HG03439 (cell line): Measurements from ENCODE around the gene THADA.

Source experiments
- ATAC-seq: cut with Tn5 transposase; IDR thresholded peaks from one replicate; pipeline ENCODE4 v1.9.1; 2021; ENCODE audit warnings: mild to moderate bottlenecking, moderate library complexity; ENCODE audit not compliant: unreplicated experiment

THADA gene

DNA sequence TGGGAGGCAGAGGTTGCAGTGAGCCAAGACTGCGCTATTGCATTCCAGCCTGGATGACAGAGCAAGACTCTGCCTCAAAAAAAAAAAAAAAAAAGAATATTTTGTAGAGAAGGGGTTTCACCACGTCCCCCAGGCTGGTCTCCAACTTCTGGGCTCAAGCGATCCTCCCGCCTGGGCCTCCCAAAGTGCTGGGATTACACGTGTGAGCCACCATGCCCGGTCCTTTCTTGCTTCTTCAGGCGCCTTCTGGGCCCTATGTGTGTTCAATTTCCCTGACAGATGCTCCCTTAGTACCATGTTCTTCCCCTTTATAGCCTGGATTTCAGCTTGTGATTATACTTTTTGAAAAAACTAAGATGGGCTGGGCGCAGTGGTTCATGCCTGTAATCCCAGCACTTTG is 379.2 kb downstream of the THADA start:
- ATAC-seq = no peak

DNA sequence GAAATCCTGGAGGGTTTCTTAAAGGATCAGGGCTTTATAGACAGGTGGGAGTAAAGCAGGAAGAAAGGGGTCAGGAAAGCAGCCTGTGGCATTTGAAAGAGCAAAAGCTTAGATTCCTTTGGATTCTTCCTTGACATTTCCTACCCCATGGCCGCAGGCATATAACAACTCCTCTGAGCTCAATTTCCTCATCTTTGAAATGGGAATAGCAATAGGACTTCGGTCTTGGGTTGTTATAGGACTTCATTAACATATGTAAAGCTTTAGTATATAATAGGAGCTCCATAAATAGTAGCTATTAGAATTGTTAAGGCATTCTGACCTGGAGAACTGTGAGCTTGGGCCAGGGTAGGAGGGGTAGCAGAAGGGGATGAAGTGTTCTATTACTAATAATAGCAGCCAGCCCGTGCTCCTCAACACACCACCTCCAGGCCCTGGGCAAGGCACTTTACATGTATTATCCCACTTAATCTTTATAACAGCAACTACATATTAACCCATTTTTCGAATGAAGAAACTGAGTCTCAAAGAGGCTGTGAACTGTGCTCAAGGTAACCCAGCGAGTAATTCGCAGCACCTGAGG is 380.1 kb downstream of the THADA start:
- ATAC-seq = no peak

- no peak for ATAC-seq
Measured at GRCh38 chr2:43214253-43214652, 381.6 kb downstream of the THADA start.

DNA sequence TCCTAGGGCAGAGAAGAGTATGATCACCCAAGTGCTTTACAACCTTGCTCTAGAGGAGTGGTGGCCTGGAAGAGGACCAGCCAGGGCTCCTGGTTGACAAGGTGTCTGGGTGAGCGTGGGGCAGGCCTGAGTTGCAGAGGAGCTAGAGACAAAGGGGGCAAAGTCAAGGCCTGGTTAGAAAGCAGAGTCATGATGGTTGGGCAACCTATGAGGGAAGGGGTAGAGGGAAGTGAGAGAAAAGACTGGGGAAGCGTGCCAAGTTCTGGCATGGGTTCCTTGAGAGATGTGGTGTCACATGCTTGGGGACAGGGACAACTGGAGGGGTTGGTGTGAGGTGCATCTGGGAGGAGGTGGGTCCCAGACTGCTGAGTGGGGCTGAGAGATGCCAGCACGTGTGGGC is 382.9 kb downstream of the THADA start:
- ATAC-seq = no peak

GRCh38 chr2:43212216-43212835 is 383.5 kb downstream of the THADA start:
- ATAC-seq = no peak

DNA sequence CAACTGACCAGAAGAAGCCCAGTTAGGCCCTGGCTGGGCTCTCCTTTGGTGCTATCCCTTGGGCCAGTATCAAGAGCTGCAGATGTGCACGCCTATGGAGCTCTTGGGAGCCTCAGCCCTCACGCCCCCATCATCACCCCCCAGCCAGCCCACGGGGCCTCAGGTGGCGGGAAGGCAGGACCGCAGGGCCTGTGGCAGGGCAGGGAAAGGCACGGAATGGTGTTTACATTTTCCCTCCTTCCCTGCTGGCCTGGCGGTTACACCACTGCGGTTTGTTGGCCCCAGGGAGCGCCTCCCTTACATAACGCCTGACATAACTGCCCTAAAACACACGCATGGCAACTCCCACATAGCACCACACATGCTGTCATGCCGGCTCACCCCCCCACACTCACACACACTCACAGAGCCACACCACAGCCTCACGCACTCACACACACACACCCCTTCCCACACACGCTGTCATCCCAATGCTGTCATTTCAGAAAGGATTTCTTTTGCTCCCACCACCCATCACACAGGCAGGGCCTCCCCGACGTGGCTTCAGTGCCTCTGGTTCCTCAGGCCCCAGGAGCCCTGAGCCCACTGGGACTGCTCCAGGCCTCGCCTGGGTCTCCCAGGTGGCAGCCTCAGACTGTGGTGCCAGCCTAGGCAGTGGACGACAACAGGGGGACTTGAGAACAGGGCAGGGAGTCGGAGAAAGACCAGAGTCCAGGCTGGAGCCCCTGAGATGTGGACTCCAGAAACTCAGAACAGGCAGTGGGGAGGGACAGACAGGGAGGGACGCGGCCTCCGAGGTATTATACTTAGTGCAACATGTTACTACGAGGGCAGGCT is 385.2 kb downstream of the THADA start:
- ATAC-seq = no peak

DNA sequence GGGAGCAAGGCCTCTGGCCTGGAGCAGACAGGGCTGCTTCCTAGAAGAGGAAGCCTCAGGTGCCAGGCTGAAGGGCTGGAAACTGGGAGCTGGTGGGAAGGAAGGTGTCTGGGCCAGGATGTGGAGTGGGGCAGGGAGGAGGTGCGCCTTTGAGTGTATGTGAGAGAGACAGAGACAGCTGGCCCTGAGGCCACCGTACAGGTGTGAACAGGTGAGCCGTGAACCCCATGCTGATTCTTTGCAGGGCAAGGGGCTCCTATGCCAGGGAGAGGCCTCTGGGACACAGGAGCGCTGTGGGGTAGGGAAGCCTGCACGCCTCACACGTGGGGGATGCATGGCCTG is 385.7 kb downstream of the THADA start:
- ATAC-seq = no peak

- no peak for ATAC-seq
Measured at GRCh38 chr2:43209204-43209717, 386.6 kb downstream of the THADA start.

DNA sequence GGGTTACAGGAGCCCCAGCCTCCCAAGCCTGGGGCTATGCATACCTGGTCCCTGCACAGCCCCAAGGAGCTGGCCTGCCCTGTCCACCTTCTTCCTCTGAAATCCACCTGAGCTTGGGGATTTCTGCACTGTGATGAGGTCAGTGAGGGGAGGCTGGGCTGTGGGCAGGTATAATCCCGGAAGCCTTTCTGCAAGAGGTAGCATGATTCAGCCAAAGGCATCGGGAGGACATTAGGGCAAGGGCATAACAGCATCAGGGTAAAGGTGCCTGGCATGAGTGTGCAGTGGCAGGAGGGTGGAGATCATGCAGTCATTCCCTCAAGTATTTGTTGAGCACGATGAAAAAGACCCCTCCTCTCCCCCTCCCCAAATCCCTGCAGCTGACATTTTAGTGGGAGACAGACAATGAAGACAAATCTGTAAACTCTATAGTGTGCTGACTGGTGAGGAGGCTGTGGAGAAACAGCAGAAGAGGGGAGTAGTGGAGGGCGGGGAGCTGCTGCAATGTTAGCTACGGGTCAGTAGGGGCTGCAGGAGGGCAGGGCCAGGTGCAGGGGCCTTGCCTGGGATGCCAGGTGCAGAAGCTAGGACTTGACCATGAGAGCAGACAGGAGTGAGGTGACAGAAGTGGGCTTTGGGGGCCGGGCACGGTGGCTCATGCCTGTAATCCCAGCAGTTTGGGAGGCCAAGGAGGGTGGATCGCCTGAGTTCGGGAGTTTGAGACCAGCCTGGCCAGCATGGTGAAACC is 388.1 kb downstream of the THADA start:
- no peak for ATAC-seq

DNA sequence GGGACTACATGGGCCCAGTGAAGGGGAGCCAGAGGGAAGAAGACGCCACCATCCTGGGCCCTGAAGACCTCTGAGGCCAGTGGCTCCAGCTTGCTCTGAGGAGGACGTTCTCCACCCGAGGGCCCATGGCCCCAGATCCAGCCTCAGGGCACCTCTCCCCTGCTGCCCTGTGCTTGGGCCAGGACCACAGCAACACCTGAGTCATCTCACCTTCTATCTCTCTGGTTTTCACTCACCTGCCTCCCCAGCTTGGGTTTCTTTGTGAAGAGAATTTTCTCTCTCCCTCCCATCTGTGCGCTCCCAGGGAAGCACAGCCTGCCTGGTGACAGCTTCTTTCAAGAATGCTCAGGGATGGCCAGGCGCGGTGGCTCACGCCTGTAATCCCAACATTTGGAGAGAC is 389.2 kb downstream of the THADA start:
- no peak for ATAC-seq

- ATAC-seq = no peak
Measured at GRCh38 chr2:43203373-43203772, 392.5 kb downstream of the THADA start.

- ATAC-seq = no peak
Measured at GRCh38 chr2:43202289-43202688, 393.5 kb downstream of the THADA start.

- no peak for ATAC-seq
Measured at GRCh38 chr2:43201497-43201896, 394.3 kb downstream of the THADA start.

- ATAC-seq = no peak
Measured at GRCh38 chr2:43201016-43201415, 394.8 kb downstream of the THADA start.

GRCh38 chr2:43199492-43200488 is 396.0 kb downstream of the THADA start:
- no peak for ATAC-seq

DNA sequence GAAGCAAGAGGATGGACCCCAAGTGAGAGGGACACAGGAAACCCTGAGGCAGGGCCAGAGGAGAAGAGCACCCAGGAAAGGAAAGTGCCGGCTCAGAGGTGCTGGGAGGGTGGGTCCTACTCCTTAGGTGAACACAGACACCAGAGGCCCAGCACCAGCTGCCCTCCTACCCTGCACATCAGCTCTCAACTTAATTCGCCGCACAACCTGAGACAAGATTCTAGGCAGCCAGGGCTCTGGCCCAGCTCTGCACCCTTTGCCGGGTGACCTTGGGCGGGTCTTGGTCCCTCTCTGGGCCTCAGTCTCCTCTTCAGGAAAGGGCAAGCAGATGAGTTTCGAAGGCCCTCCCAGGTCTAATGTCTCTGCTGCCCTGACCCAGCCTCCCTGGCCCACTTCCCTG is 397.6 kb downstream of the THADA start:
- ATAC-seq = no peak

DNA sequence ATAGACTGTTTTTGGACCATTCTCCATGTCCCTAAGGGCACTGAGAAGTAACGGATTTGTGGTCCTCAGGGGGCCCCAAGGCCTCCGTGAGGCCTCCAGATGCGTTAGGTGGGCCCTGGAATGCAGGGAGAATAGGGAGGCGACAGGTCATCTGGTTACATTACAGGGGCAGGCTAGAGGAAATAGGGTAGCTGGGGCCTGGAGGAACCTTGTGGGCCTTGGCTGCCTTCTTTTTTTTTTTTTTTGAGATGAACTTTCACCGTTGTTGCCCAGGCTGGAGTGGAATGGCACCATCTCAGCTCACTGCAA is 398.3 kb downstream of the THADA start:
- no peak for ATAC-seq

GRCh38 chr2:43196768-43197587 is 398.9 kb downstream of the THADA start:
- no peak for ATAC-seq

DNA sequence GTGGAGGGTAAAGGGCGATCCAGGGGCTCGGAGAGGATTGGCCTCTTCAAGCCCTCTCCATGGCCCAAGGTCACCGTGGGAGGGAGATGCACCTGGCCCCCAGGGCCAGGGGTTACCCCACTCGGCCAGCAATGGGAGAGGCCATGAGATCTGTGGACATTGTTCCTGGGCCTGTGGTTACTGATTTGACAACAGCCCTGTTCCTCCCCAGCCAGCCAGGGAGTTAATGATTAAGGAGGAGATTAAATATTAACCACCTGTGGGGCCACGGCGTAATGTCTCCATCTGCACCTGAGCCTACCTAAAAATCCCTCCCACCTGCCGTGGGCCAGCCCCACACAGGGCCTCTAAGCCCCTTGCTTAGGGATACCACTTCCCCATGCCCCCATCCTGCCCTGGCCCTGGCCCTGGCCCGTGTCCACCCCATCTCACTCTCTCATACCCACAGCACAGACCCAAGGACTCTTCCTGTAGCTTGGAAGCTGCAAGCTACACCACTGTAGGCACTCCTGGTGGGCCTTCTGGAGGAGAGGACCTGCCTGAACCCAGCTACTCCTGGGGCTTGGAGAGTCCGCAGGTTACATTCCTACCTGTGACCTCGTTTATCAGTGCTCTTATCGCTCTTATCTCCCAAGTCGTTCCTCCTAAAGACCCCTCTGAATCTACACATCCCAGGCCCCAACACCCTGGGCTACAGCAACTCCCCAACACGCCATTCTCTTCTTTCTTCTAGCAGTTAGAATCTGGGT is 401.5 kb downstream of the THADA start:
- no peak for ATAC-seq
